ENCODE measurements around the gene IMPA2. TPM values are rescaled to one million over a fixed set of nuclear protein-coding genes. Genes with fewer than 3 reads are reported as not detected.

IMPA2 gene
- total RNA-seq, 1 donor from 2014 or later, result 10.9 TPM

- no peaks in the 10 kb centered on the region for H3K36me3 Mint-ChIP-seq (ENCODE audit: low read depth)
- peaks cover 17% of the 10 kb centered on the region for H3K4me1 Mint-ChIP-seq (ENCODE audit: low read depth)
- H3K27ac Mint-ChIP-seq (ENCODE audit: unreplicated experiment), result no peak overlapping the region
- H3K4me3 Mint-ChIP-seq (ENCODE audit: unreplicated experiment), result no peak overlapping the region
- no peak for DNase-seq (ENCODE audit: low spot score)
- H3K9me3 Mint-ChIP-seq (ENCODE audit: low read depth), result no peaks in the 10 kb centered on the region
- no peaks in the 10 kb centered on the region for H3K27me3 Mint-ChIP-seq (ENCODE audit: low read depth)
- no peak for TF ChIP-seq CTCF (IDR thresholded peaks at IDR 0.05)
These were observed 8.7 kb downstream of the IMPA2 start for GRCh38 chr18:11989966-11990380.

GRCh38 chr18:11990539-11990938, 9.2 kb downstream of the IMPA2 start:
- no peak for TF ChIP-seq CTCF (IDR thresholded peaks at IDR 0.05)
- Mint-ChIP-seq H3K9me3 (ENCODE audit: low read depth) (no peaks in the 10 kb centered on the region), H3K27ac (ENCODE audit: unreplicated experiment) (no peak overlapping the region), H3K36me3 (ENCODE audit: low read depth) (no peaks in the 10 kb centered on the region), H3K4me1 (ENCODE audit: low read depth) (peaks cover 22% of the 10 kb centered on the region), H3K27me3 (ENCODE audit: low read depth) (no peaks in the 10 kb centered on the region), H3K4me3 (ENCODE audit: unreplicated experiment) (no peak overlapping the region)
- DNase-seq (ENCODE audit: low spot score), result no peak

- no peaks in the 10 kb centered on the region for H3K27me3 Mint-ChIP-seq (ENCODE audit: low read depth)
- H3K27ac Mint-ChIP-seq (ENCODE audit: unreplicated experiment), result no peak overlapping the region
- no peaks in the 10 kb centered on the region for H3K9me3 Mint-ChIP-seq (ENCODE audit: low read depth)
- no peak overlapping the region for H3K4me3 Mint-ChIP-seq (ENCODE audit: unreplicated experiment)
- DNase-seq (ENCODE audit: low spot score), result no peak
- no peak for TF ChIP-seq CTCF (IDR thresholded peaks at IDR 0.05)
- no peaks in the 10 kb centered on the region for H3K36me3 Mint-ChIP-seq (ENCODE audit: low read depth)
- H3K4me1 Mint-ChIP-seq (ENCODE audit: low read depth), result peaks cover 27% of the 10 kb centered on the region
These were observed 9.9 kb downstream of the IMPA2 start for GRCh38 chr18:11991021-11991795.

GRCh38 chr18:11992096-11992790, 10.9 kb downstream of the IMPA2 start:
- H3K9me3 Mint-ChIP-seq (ENCODE audit: low read depth), result no peaks in the 10 kb centered on the region

More at GRCh38 chr18:11992096-11992790, 10.9 kb downstream of the IMPA2 start:
- DNase-seq (ENCODE audit: low spot score), result no peak
- Mint-ChIP-seq H3K4me1 (ENCODE audit: low read depth) (peaks cover 27% of the 10 kb centered on the region), H3K27me3 (ENCODE audit: low read depth) (no peaks in the 10 kb centered on the region), H3K27ac (ENCODE audit: unreplicated experiment) (no peak overlapping the region), H3K4me3 (ENCODE audit: unreplicated experiment) (no peak overlapping the region), H3K36me3 (ENCODE audit: low read depth) (no peaks in the 10 kb centered on the region)
- no peak for TF ChIP-seq CTCF (IDR thresholded peaks at IDR 0.05)

Measured in chondrocyte (in vitro differentiated cells).